IMR-90 (cell line): ENCODE results near the gene CCDC88B. TPM values are rescaled to one million over a fixed set of nuclear protein-coding genes. Genes with fewer than 3 reads are reported as not detected.

Experiments
- ATAC-seq: fragments of 200-7000 bp; cut with Tn5 transposase; 2 replicates; pipeline ENCODE4 v1.9.1; 2020; ENCODE audit warnings: low read depth, mild to moderate bottlenecking, moderate library complexity
- BruUV-seq: library from RNA; stranded (reverse); fragments of 400-500 nt; replicated peaks from 2 replicates; lab custom pipeline; 2021; lab: Mats Ljungman, UMichigan
- CTCF ChIA-PET: fragments of 300-600 bp; formaldehyde crosslinking; extraction: SDS; loops from one replicate; lab custom pipeline; 2021; ENCODE audit warnings: antibody characterized with exemption; lab: Yijun Ruan, JAX
- POLR2A ChIA-PET: fragments of 300-600 bp; sonication (Branson Sonifier 250); formaldehyde crosslinking; loops from one replicate; lab custom pipeline; 2022; ENCODE audit warnings: antibody characterized with exemption; ENCODE audit not compliant: unreplicated experiment; lab: Charles Lee
- DNase-seq: peaks from one replicate; pipeline ENCODE4 v3.0.0; 2013
- H2AFZ ChIP-seq: replicated peaks from 2 replicates; pipeline ENCODE3; 2013; ENCODE audit warnings: low read length, mild to moderate bottlenecking; ENCODE audit not compliant: poor library complexity
- H2AK5ac ChIP-seq: 2 replicates; pipeline ENCODE4 v1.6.1; 2013; ENCODE audit warnings: low read depth, low read length, inconsistent platforms
- H2AK9ac ChIP-seq: replicated peaks from 2 replicates; pipeline ENCODE3; 2013; ENCODE audit warnings: mild to moderate bottlenecking, low read depth, low read length, moderate library complexity; ENCODE audit not compliant: poor library complexity
- H2BK120ac ChIP-seq: 2 replicates; pipeline ENCODE4 v1.6.1; 2013; ENCODE audit warnings: low read depth, low read length, inconsistent platforms
- H2BK15ac ChIP-seq: 3 replicates; pipeline ENCODE4 v1.6.1; 2013; ENCODE audit warnings: low read depth, low read length, inconsistent platforms
- H2BK20ac ChIP-seq: 2 replicates; pipeline ENCODE4 v1.6.1; 2013; ENCODE audit warnings: low read depth, mild to moderate bottlenecking, inconsistent platforms, low read length, moderate library complexity
- H2BK5ac ChIP-seq: 2 replicates; pipeline ENCODE4 v1.6.1; 2013; ENCODE audit warnings: mild to moderate bottlenecking, low read depth, low read length, inconsistent platforms; ENCODE audit not compliant: poor library complexity, severe bottlenecking
- H3K14ac ChIP-seq: replicated peaks from 2 replicates; pipeline ENCODE4 v1.6.1; 2013; ENCODE audit warnings: low read depth, low read length, inconsistent platforms
- H3K18ac ChIP-seq: 2 replicates; pipeline ENCODE4 v1.6.1; 2013; ENCODE audit warnings: low read depth, low read length, control low read depth
- H3K23ac ChIP-seq: 2 replicates; pipeline ENCODE4 v1.6.1; 2013; ENCODE audit warnings: low read depth, low read length, inconsistent platforms
- H3K27ac ChIP-seq: 2 replicates; pipeline ENCODE4 v1.5.1; 2013; ENCODE audit warnings: mild to moderate bottlenecking, control low read depth, low read length; ENCODE audit not compliant: insufficient read depth
- H3K27me3 ChIP-seq: 2 replicates; pipeline ENCODE4 v1.6.1; 2013; ENCODE audit warnings: low read length; ENCODE audit not compliant: control insufficient read depth, insufficient read depth
- H3K36me3 ChIP-seq: 2 replicates; pipeline ENCODE4 v1.6.1; 2013; ENCODE audit warnings: low read length, mixed read lengths; ENCODE audit not compliant: control insufficient read depth, insufficient read depth
- H3K4ac ChIP-seq: 2 replicates; pipeline ENCODE4 v1.6.1; 2013; ENCODE audit warnings: low read depth, low read length, inconsistent platforms
- H3K4me1 ChIP-seq: 2 replicates; pipeline ENCODE4 v1.6.1; 2013; ENCODE audit warnings: low read length, mixed read lengths; ENCODE audit not compliant: control insufficient read depth, insufficient read depth
- H3K4me2 ChIP-seq: 2 replicates; pipeline ENCODE4 v1.6.1; 2013; ENCODE audit warnings: low read depth, mild to moderate bottlenecking, control low read depth, low read length, moderate library complexity
- H3K4me3 ChIP-seq: 2 replicates; pipeline ENCODE4 v1.5.1; 2013; ENCODE audit warnings: low read depth, mild to moderate bottlenecking, control low read depth, low read length, moderate library complexity; ENCODE audit not compliant: insufficient read depth
- H3K56ac ChIP-seq: 2 replicates; pipeline ENCODE4 v1.6.1; 2013; ENCODE audit warnings: low read length, inconsistent platforms; ENCODE audit not compliant: insufficient read depth; ENCODE audit errors: extremely low read depth
- H3K79me1 ChIP-seq, 2 experiments: 2 replicates each; pipeline ENCODE4 v1.6.1; 2013; ENCODE audit warnings: low read length in 2 of 2, inconsistent platforms in 1 of 2, low read depth in 1 of 2
- H3K9ac ChIP-seq: 2 replicates; pipeline ENCODE4 v1.6.1; 2013; ENCODE audit warnings: low read depth, low read length, control low read depth
- H3K9me1 ChIP-seq: 2 replicates; pipeline ENCODE4 v1.6.1; 2013; ENCODE audit warnings: low read length, inconsistent platforms; ENCODE audit not compliant: insufficient read depth
- H3K9me3 ChIP-seq: 2 replicates; pipeline ENCODE4 v1.6.1; 2013; ENCODE audit warnings: low read length; ENCODE audit not compliant: control insufficient read depth, insufficient read depth
- H4K20me1 ChIP-seq: 2 replicates; pipeline ENCODE4 v1.6.1; 2013; ENCODE audit warnings: low read length, inconsistent platforms; ENCODE audit not compliant: insufficient read depth
- H4K5ac ChIP-seq: 2 replicates; pipeline ENCODE4 v1.6.1; 2013; ENCODE audit warnings: mild to moderate bottlenecking, low read depth, low read length, control low read depth
- H4K8ac ChIP-seq, 2 experiments: 2 replicates each; pipeline ENCODE4 v1.6.1; 2013; ENCODE audit warnings: low read depth in 2 of 2, low read length in 2 of 2, control low read depth in 1 of 2, inconsistent platforms in 1 of 2
- H4K91ac ChIP-seq: 2 replicates; pipeline ENCODE4 v1.6.1; 2013; ENCODE audit warnings: low read depth, low read length, inconsistent platforms; ENCODE audit not compliant: insufficient read depth
- BHLHE40 ChIP-seq: fragments of 150-350 bp; IDR thresholded peaks from 2 replicates; pipeline ENCODE4 v1.6.1; 2016; ENCODE audit warnings: mild to moderate bottlenecking, low read depth, low read length
- CTCF ChIP-seq: conservative IDR thresholded peaks from 2 replicates; pipeline ENCODE4 v1.5.1; 2012; ENCODE audit warnings: mild to moderate bottlenecking, low read depth, low read length, improper control_type of control experiment
- ELK1 ChIP-seq: fragments of 150-350 bp; IDR thresholded peaks from 2 replicates; pipeline ENCODE4 v1.6.1; 2016; ENCODE audit warnings: low read depth, mild to moderate bottlenecking, low read length, moderate library complexity, borderline replicate concordance
- MAFK ChIP-seq: IDR thresholded peaks from 2 replicates; pipeline ENCODE4 v1.6.1; 2012; ENCODE audit warnings: low read depth, low read length, improper control_type of control experiment
- NFE2L2 ChIP-seq: fragments of 150-350 bp; IDR thresholded peaks from 2 replicates; pipeline ENCODE4 v1.6.1; 2016; ENCODE audit warnings: low read depth, mild to moderate bottlenecking, low read length
- RAD21 ChIP-seq: IDR thresholded peaks from 2 replicates; pipeline ENCODE4 v1.6.1; 2012; ENCODE audit warnings: low read length, improper control_type of control experiment
- RCOR1 ChIP-seq: IDR thresholded peaks from 2 replicates; pipeline ENCODE4 v1.6.1; 2012; ENCODE audit warnings: mild to moderate bottlenecking, low read length, improper control_type of control experiment; ENCODE audit not compliant: insufficient replicate concordance
- RFX5 ChIP-seq: IDR thresholded peaks from 2 replicates; pipeline ENCODE4 v1.8.0; 2012; ENCODE audit warnings: low read depth, mild to moderate bottlenecking, low read length, moderate library complexity
- WGBS, 2 experiments: methylation state at CpG; one replicate each; pipeline versions ENCODE4 v1.1.5 to v1.1.7; 2013; ENCODE audit warnings: missing lambda C conversion rate in 2 of 2; ENCODE audit not compliant: insufficient read length in 1 of 2; ENCODE audit errors: extremely low coverage in 2 of 2; 5-methylcytosine and 5-hydroxymethylcytosine counted together
- dilution Hi-C: fragments of 300-500 bp; cut with HindIII; formaldehyde crosslinking; loops from one replicate; pipeline ENCODE4 v1.14.3; 2018; ENCODE audit warnings: low sequenced_read_pairs; ENCODE audit not compliant: unreplicated experiment
- in situ Hi-C: fragments of 300-500 bp; cut with MboI; formaldehyde crosslinking; loops from 3 replicates; pipeline ENCODE4 v1.14.3; 2019; ENCODE audit warnings: low sequenced_read_pairs, inconsistent platforms, mixed read lengths
- intact Hi-C: fragments of 100-400 bp; cut with micrococcal nuclease; formaldehyde crosslinking; loops from 2 replicates; pipeline ENCODE4 v1.10.0; 2022
- polyA plus RNA-seq, 3 experiments: library from polyadenylated mRNA; depleted of rRNA; stranded (reverse); fragments of >200 nt; gene quantifications; 2 replicates each; pipeline ENCODE4 v1.2.3, GENCODE V29; 2012; ENCODE audit warnings: low replicate concordance in 1 of 3
- total RNA-seq: library from RNA; depleted of rRNA; stranded (reverse); fragments of >200 nt; gene quantifications from 2 replicates; pipeline ENCODE4 v1.2.3, GENCODE V29; 2012

The CCDC88B gene
- total and polyA plus RNA-seq, 2 of the 4 experiments (the other 2 are of a cell fraction): 1.3 to 2.5 TPM

GRCh38 chr11:64291752-64292459, 48.1 kb upstream of the CCDC88B start (continued):
- no peak for TF ChIP-seq ELK1

GRCh38 chr11:64292460-64293254, 47.3 kb upstream of the CCDC88B start:
- no peak overlapping the region for H3K23ac ChIP-seq
- no peak overlapping the region for H3K4ac ChIP-seq
- H4K20me1 ChIP-seq: peaks cover 5% of the 10 kb centered on the region; the same call in 1 of the 2 replicates
- ATAC-seq: peak; percentile 35
- H2BK15ac ChIP-seq: no peak overlapping the region
- H3K4me1 ChIP-seq: peaks cover 4% of the 10 kb centered on the region; the same call in 1 of the 2 replicates
- H2AK9ac ChIP-seq: no peak overlapping the region
- H3K9ac ChIP-seq: no peak overlapping the region
- BruUV-seq: no TSS peak
- H3K27me3 ChIP-seq: peaks cover 74% of the 10 kb centered on the region
- dilution Hi-C loops (no loop called here), in situ Hi-C loops (no loop called here), intact Hi-C loops (no loop called here)
- no peak overlapping the region for H3K56ac ChIP-seq
- peak overlapping the region; percentile 72 for H2AFZ ChIP-seq
- H2AK5ac ChIP-seq: no peak overlapping the region
- H3K27ac ChIP-seq: no peak overlapping the region
- H3K79me1 ChIP-seq: no peaks in the 10 kb centered on the region
- no peak overlapping the region for H2BK20ac ChIP-seq
- H3K9me1 ChIP-seq: no peaks in the 10 kb centered on the region
- H3K9me3 ChIP-seq: no peaks in the 10 kb centered on the region
- H4K91ac ChIP-seq: no peak overlapping the region
- peak overlapping the region; percentile 18; the same call in 1 of the 2 replicates for H3K4me2 ChIP-seq
- ChIA-PET CTCF (interaction anchor here (1.1 kb wide), 1 partner anchor 8 kb away, joined by 5 read pairs; no protein-coding TSS in a partner anchor), POLR2A (no interaction called here)
- H3K36me3 ChIP-seq: no peaks in the 10 kb centered on the region
- no peak overlapping the region for H4K8ac ChIP-seq
- no peak overlapping the region for H2BK120ac ChIP-seq
- DNase-seq: no peak
- WGBS, 2 experiments: 24% methylated on average over 16 of the region's 42 CpGs; no CpG with 5 or more reads in 1 of the 2 experiments
- no peak overlapping the region for H4K5ac ChIP-seq
- H3K14ac ChIP-seq: no peak overlapping the region
- H3K4me3 ChIP-seq: peak overlapping the region; percentile 24; the same call in 1 of the 2 replicates
- no peak overlapping the region for H2BK5ac ChIP-seq
- H3K18ac ChIP-seq: no peak overlapping the region
- no peak for TF ChIP-seq CTCF
- no peak for TF ChIP-seq MAFK
- no peak for TF ChIP-seq RAD21
- no peak for TF ChIP-seq RFX5
- no peak for TF ChIP-seq BHLHE40
- TF ChIP-seq RCOR1: no peak
- TF ChIP-seq ELK1: no peak
- no peak for TF ChIP-seq NFE2L2
